ENCODE data around the gene IER5L. TPM values are rescaled to one million over a fixed set of nuclear protein-coding genes. Genes with fewer than 3 reads are reported as not detected.

The IER5L gene
- total and polyA plus RNA-seq, 9 of the 15 experiments (the other 6 are each of a cell fraction or from before 2014, with no cell fraction given) = 0.14 to 11.9 (median 0.52) TPM

GRCh38 chr9:129181246-129181645 is 3.2 kb upstream of the IER5L start:
- Histone ChIP-seq H3K4me2 (ENCODE audit: insufficient read depth, low read length) (no peak overlapping the region), H3K4me1 (replicated peaks in 1 of 2; ENCODE audit: control insufficient read depth in 2 of 2, insufficient read depth in 2 of 2, low read length in 2 of 2) (peaks cover 11 to 50% of the 10 kb centered on the region in 2 experiments; a peak in 4 of 5 replicates), H3K9me1 (ENCODE audit: control insufficient read depth, insufficient read depth, low read length) (no peaks in the 10 kb centered on the region), H4K20me1 (replicated peaks; ENCODE audit: control insufficient read depth, insufficient read depth, low read length) (no peaks in the 10 kb centered on the region), H3K9me3 (replicated peaks; ENCODE audit: control insufficient read depth, insufficient read depth, low read depth, low read length) (no peaks in the 10 kb centered on the region), H3K4me3 (no peak overlapping the region), H3K36me3 (ENCODE audit: control insufficient read depth, insufficient read depth, low read length) (no peaks in the 10 kb centered on the region), H3K27ac (ENCODE audit: extremely low read depth, low read depth, low read length) (no peak overlapping the region), H2AFZ (ENCODE audit: low read depth, low read length) (no peak overlapping the region), H3K79me2 (ENCODE audit: control insufficient read depth, insufficient read depth, low read length) (peaks cover 6% of the 10 kb centered on the region; the same call in 2 of the 3 replicates), H3K27me3 (ENCODE audit: control insufficient read depth in 2 of 2, insufficient read depth in 2 of 2, low read length in 2 of 2) (no peaks in the 10 kb centered on the region; a peak in 1 of 5 replicates), H3K9ac (ENCODE audit: insufficient read depth in 1 of 2, low read depth in 2 of 2, low read length in 2 of 2) (no peak overlapping the region)
- in situ Hi-C loops (cut with MboI) (no loop called here), intact Hi-C loops (cut with micrococcal nuclease) (no loop called here)
- ChIA-PET CTCF (ENCODE audit: low intra/inter-chr PET ratio) (no interaction called here), POLR2A (no interaction called here)
- no peak for FAIRE-seq
- TF ChIP-seq, protein P1, sequence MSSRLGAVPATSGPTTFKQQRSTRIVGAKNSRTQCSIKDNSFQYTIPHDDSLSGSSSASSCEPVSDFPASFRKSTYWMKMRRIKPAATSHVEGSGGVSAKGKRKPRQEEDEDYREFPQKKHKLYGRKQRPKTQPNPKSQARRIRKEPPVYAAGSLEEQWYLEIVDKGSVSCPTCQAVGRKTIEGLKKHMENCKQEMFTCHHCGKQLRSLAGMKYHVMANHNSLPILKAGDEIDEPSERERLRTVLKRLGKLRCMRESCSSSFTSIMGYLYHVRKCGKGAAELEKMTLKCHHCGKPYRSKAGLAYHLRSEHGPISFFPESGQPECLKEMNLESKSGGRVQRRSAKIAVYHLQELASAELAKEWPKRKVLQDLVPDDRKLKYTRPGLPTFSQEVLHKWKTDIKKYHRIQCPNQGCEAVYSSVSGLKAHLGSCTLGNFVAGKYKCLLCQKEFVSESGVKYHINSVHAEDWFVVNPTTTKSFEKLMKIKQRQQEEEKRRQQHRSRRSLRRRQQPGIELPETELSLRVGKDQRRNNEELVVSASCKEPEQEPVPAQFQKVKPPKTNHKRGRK (tag; IDR thresholded peaks at IDR 0.05) = no peak
- TF ChIP-seq, protein P2, sequence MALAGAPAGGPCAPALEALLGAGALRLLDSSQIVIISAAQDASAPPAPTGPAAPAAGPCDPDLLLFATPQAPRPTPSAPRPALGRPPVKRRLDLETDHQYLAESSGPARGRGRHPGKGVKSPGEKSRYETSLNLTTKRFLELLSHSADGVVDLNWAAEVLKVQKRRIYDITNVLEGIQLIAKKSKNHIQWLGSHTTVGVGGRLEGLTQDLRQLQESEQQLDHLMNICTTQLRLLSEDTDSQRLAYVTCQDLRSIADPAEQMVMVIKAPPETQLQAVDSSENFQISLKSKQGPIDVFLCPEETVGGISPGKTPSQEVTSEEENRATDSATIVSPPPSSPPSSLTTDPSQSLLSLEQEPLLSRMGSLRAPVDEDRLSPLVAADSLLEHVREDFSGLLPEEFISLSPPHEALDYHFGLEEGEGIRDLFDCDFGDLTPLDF (CRISPR knock-in tag; IDR thresholded peaks at IDR 0.05) = no peak
- TF ChIP-seq MYC (IDR thresholded peaks at IDR 0.05; ENCODE audit: low read depth, low read length) = no peak
- TF ChIP-seq MYC (CRISPR knock-in tag; IDR thresholded peaks at IDR 0.05; ENCODE audit: borderline replicate concordance, low read depth) = no peak
- no peak for TF ChIP-seq MBD1 (CRISPR knock-in tag; IDR thresholded peaks at IDR 0.05)
- TF ChIP-seq POLR2B (IDR thresholded peaks at IDR 0.05; ENCODE audit: low read depth, partially characterized antibody) = no peak
- TF ChIP-seq ZKSCAN1 (IDR thresholded peaks at IDR 0.05; ENCODE audit: low read depth, low read length) = 0 out of 2 replicates have a peak, but pooled peaks have one; percentile 14
- no peak for TF ChIP-seq ZNF76 (CRISPR knock-in tag; IDR thresholded peaks at IDR 0.05; ENCODE audit: borderline replicate concordance)
- no peak for ATAC-seq
- no TSS peak for BruUV-seq (replicated peaks)
- 45% methylated on average over 5 of the region's 5 CpGs for WGBS (ENCODE audit: insufficient coverage, low coverage, missing lambda C conversion rate)
- DNase-seq (ENCODE audit: extremely low read depth in 1 of 4, low spot score in 3 of 4) = no peak

Measured in K562 (cell line).